Ramos (cell line): ENCODE data around the gene GAS2L2.
"Not testable (repeated sequence)": the region's sequence is repeated elsewhere in the genome, so short reads cannot be mapped to it uniquely, and the experiment has no call there.

Experiments
- in situ Hi-C: fragments of 300-500 bp; cut with MboI; formaldehyde crosslinking; loops from one replicate; pipeline ENCODE4 v1.14.3; 2022; ENCODE audit warnings: low sequenced_read_pairs; ENCODE audit not compliant: unreplicated experiment

GAS2L2 gene

DNA sequence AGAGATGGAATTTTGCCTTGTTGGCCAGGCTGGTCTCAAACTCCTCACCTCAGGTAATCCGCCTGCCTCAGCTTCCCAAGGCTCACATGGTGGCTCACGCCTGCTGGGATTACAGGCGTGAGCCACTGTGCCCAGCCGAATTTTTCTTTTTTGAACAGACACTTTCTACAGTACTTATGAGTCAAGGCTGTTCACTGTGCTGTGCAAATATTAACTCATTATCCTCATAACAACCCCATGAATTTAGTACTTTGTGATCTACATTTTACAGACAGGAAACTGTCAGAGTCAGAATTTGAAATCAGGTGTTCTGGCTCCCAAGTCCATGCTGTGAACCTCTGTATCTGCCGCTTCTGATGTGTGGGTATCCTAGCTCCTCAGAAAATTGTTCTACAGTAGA lies 47.3 kb downstream of the GAS2L2 start:
- in situ Hi-C loops: no loop called here

DNA sequence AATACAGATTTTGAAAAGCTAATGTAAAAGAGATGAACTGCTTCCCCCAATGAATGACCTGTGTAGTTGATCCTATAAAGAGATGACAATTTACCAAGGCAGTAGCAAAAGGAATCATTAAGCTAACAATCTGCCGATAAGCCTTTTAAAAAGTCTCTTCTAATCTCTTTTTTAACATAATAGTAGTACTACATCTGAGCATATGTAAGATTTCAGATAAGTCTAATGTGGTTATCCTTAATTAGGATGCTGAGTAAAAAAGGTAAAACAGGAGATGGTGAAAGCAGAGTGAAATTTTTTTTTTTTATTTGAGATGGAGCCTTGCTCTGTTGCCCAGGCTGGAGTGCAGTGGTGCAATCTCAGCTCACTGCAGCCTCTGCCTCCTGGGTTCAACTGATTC lies 47.8 kb downstream of the GAS2L2 start:
- in situ Hi-C loops: no loop called here

DNA sequence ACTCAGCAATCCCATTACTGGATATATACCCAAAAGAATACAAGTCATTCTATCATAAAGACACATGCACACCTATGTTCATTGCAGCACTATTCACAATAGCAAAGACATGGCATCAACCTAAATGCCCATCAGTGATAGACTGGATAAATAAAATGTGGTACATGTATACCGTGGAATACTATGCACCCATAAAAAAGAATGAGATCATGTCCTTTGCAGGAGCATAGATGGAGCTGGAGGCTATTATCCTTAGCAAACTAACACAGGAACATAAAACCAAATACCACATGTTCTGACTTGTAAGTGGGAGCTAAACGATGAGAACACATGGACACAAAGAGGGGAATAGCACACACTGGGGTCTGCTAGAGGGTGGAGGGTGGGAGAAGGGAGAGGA lies 49.7 kb downstream of the GAS2L2 start:
- in situ Hi-C loops: not testable (repeated sequence)

DNA sequence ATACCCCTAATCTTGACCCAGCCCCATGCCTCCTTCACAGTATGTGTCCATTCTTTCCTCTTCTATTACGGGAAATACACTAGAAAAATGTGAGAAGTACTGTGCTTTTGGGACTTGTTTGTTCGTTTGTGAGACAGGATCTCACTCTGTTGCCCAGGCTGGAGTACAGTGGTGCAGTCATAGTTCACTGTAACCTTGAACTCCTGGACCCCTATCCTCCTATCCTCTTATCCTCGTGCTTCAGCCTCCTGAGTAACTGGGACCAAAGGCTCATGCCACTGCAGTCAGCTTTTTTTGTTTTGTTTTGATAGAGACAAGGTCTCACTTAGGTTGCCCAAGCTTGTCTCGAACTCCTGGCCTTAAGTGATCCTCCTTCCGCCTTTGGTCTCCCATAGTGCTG lies 51.5 kb downstream of the GAS2L2 start:
- in situ Hi-C loops: no loop called here

DNA sequence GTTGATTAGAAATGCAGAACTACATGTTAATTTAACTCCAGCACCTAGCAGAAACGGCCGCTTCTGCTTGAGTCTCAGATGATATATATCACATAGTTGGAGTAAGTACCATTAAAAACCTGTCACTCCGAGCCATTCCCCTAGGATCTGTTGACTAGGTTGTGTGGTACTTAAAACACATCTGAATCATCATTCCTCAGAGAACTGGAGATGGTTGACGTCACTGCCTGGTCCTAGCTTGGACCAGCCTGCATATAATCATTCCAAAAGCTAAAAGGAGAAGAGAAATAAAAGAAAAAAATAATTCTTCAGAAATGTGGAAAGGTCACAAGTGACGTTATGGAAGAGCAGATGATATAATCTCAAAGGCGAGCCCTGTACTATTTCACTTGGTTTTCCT lies 52.9 kb downstream of the GAS2L2 start:
- in situ Hi-C loops: no loop called here

DNA sequence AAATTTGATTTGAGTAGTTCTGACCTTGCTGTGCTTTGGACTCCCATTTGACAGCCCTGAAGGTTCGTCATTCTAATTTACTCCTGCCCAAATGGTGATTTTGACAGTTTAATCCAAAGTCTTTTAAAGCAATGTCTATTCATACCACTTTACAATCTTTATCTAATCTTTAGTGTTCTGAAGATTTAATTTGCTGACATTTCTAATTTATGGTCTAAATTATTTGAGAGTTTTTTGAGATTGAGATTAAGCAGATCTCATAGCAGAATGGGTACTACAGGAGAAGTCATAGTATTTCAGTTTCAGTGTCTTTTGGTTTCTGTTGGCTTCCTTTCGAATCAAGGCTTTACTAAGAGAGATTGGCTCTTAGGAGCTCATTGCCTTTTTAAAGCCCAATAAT lies 54.2 kb downstream of the GAS2L2 start:
- in situ Hi-C loops: no loop called here

DNA sequence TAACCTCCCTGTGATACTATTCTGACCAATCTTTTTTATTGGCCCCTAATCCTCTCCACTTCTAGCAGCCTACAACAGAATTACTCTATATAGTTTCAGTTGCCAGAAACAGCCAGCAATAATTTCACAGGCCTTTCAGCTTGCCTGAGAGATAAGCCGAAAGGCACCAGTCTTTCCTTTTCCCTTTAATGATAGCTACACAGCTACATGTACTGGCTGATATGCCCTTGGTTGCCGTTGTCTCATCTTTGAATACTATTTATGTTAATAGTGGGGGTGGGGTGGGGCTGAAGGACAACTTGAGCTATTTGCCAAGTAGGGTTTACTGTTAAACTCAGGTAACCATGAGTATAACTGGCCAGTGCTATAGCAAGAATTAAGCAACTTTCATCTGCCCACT lies 57.4 kb downstream of the GAS2L2 start:
- in situ Hi-C loops: no loop called here

DNA sequence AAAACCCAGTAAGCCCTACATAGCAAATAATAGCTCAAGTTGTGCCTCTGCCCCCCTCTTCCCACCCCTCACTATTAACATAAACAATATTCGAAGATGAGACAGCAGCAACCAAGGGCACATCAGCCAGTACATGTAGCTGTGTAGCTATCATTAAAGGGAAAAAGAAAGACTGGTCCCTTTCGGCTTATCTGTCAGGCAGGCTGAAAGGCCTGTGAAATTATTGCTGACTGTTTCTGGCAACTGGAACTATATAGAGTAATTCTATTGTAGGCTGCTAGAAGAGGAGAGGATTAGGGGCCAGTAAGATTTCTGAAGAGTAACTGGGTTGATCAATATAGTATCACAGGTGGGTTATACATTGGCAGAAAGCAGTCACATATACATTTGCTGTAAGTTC lies 58.1 kb downstream of the GAS2L2 start:
- in situ Hi-C loops: no loop called here
